Panc1 (cell line): ENCODE measurements around the gene PHF20. TPM values are rescaled to one million over a fixed set of nuclear protein-coding genes. Genes with fewer than 3 reads are reported as not detected.
"Not testable (repeated sequence)": the region's sequence is repeated elsewhere in the genome, so short reads cannot be mapped to it uniquely, and the experiment has no call there.

Experiments
- ATAC-seq: fragments of 200-7000 bp; cut with Tn5 transposase; 2 replicates; pipeline ENCODE4 v1.9.1; 2020; ENCODE audit warnings: mild to moderate bottlenecking, moderate library complexity
- BruUV-seq: library from RNA; stranded (reverse); fragments of 400-500 nt; replicated peaks from 2 replicates; lab custom pipeline; 2021; lab: Mats Ljungman, UMichigan
- CTCF ChIA-PET: fragments of 300-600 bp; sonication (Branson Sonifier 250); formaldehyde crosslinking; loops from one replicate; lab custom pipeline; 2022; ENCODE audit warnings: antibody characterized with exemption; lab: Charles Lee
- POLR2A ChIA-PET: fragments of 300-600 bp; sonication (Branson Sonifier 250); formaldehyde crosslinking; loops from one replicate; lab custom pipeline; 2022; ENCODE audit warnings: antibody characterized with exemption; lab: Charles Lee
- DNase-seq: peaks from one replicate; pipeline ENCODE4 v3.0.0-alpha.2; 2010; ENCODE audit warnings: low read depth, low spot score
- H3K27ac ChIP-seq: 2 replicates; pipeline ENCODE4 v1.5.1; 2011; ENCODE audit warnings: mild to moderate bottlenecking, low read length, inconsistent platforms
- H3K27me3 ChIP-seq: fragments of 200-500 bp; sonication (Bioruptor generic); 2 replicates; pipeline ENCODE4 v1.6.0; 2014; ENCODE audit warnings: low read length, inconsistent platforms; ENCODE audit not compliant: control insufficient read depth, insufficient read depth
- H3K36me3 ChIP-seq: fragments of 200-500 bp; sonication (Bioruptor generic); 2 replicates; pipeline ENCODE4 v1.5.1; 2014; ENCODE audit warnings: inconsistent platforms, mild to moderate bottlenecking, low read length, moderate library complexity; ENCODE audit not compliant: control insufficient read depth, insufficient read depth
- H3K4me1 ChIP-seq: 2 replicates; pipeline ENCODE4 v1.5.1; 2011; ENCODE audit warnings: inconsistent platforms, mild to moderate bottlenecking, low read length, moderate library complexity; ENCODE audit not compliant: control insufficient read depth, insufficient read depth
- H3K4me3 ChIP-seq, 2 experiments: 2 replicates each; pipeline ENCODE4 v1.5.1; 2011 to 2012; ENCODE audit warnings: low read depth in 2 of 2, low read length in 2 of 2, mild to moderate bottlenecking in 2 of 2, inconsistent platforms in 1 of 2, moderate library complexity in 1 of 2
- H3K9me3 ChIP-seq: fragments of 200-500 bp; sonication (Bioruptor generic); 2 replicates; pipeline ENCODE4 v1.5.1; 2014; ENCODE audit warnings: low read depth, mild to moderate bottlenecking, inconsistent platforms, low read length, moderate library complexity; ENCODE audit not compliant: control insufficient read depth, insufficient read depth
- CTCF ChIP-seq: fragments of 450-650 bp; IDR thresholded peaks from 2 replicates; pipeline ENCODE4 v1.5.1; 2017; ENCODE audit warnings: mild to moderate bottlenecking
- POLR2AphosphoS5 ChIP-seq: IDR thresholded peaks from 2 replicates; pipeline ENCODE4 v1.6.1; 2012; ENCODE audit warnings: mild to moderate bottlenecking, low read depth, low read length, moderate library complexity
- SIN3A ChIP-seq: IDR thresholded peaks from 2 replicates; pipeline ENCODE4 v1.6.1; 2012; ENCODE audit warnings: low read depth, mild to moderate bottlenecking, low read length, moderate library complexity, borderline replicate concordance; ENCODE audit not compliant: insufficient read depth
- TCF7L2 ChIP-seq: IDR thresholded peaks from 2 replicates; pipeline ENCODE4 v1.6.1; 2011; ENCODE audit warnings: mild to moderate bottlenecking, low read depth, low read length, inconsistent platforms
- in situ Hi-C: cut with HindIII; loops from 2 replicates; pipeline ENCODE4 v1.10.0; 2016; ENCODE audit warnings: low sequenced_read_pairs, low pct_unique_long_range_greater_than_20kb
- intact Hi-C: fragments of 100-400 bp; cut with micrococcal nuclease; formaldehyde crosslinking; loops from one replicate; pipeline ENCODE4 v1.10.0; 2022; ENCODE audit not compliant: unreplicated experiment
- total RNA-seq: library from RNA; stranded (reverse); gene quantifications from one replicate; pipeline ENCODE4 v1.2.1, GENCODE V29; 2021; ENCODE audit not compliant: unreplicated experiment
- TF ChIP-seq, protein P1 (sequence below), 2 experiments: IDR thresholded peaks; 2 replicates each; pipeline ENCODE4 v1.6.1; 2011 to 2012; ENCODE audit warnings: low read depth in 2 of 2, control low read depth in 1 of 2, low read length in 1 of 2, mild to moderate bottlenecking in 1 of 2, moderate library complexity in 1 of 2; ENCODE audit not compliant: insufficient read depth in 1 of 2

Gene PHF20
- total RNA-seq, 1 experiment from 2014 or later: 51.5 TPM

DNA sequence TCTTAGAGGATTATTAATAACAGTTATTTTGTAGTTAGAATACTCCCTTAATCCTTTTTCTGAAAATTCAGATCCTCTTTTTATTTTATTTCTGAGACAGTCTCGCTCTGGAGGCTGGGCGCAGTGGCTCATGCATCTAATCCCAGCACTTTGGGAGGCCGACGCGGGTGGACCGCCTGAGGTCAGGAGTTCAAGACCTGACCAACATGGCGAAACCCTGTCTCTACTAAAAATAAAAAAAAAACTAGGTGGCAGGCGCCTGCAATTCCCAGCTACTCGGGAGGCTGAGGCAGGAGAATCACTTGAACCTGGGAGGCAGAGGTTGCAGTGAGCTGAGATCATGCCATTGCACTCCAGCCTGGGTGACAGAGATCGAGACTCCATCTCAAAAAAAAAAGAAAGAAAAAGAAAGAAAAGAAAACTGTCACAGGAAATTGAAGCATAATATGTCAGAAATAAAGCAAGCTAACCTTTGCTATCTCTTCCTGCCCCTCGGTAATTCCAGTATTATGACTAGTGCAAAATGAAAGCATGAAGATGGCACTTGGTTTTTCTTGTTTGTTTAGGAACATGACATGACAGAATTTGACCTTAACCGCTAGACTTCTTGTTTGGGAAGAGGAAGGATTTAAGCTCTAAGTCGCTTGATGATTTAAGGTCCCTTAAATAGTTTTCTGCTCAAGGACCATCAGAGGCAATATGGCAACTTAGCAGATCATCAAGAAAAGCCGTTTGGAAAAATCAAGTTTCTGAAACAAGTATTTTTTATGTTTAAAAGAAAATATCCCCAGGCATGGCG lies 27.9 kb upstream of the PHF20 start:
- ATAC-seq (no peak), DNase-seq (no peak)
- Histone ChIP-seq H3K27ac (peak overlapping the region; percentile 100), H3K36me3 (peaks cover 25% of the 10 kb centered on the region), H3K4me1 (peaks cover 18% of the 10 kb centered on the region), H3K27me3 (no peaks in the 10 kb centered on the region), H3K4me3 (peak overlapping the region in 1 of 2 experiments; percentile 91; a peak in 2 of 4 replicates), H3K9me3 (no peaks in the 10 kb centered on the region)
- intact Hi-C loops (loop anchor here (5.0 kb wide), 1 partner anchor 138 kb away; no protein-coding TSS in a partner anchor), in situ Hi-C loops (no loop called here)
- ChIA-PET CTCF (interaction anchor here (0.6 kb wide), 1 partner anchor 28 kb away, joined by 3 read pairs; the partner anchor contains the start of gene PHF20), POLR2A (interaction anchor here (0.6 to 0.7 kb wide), 3 partner anchors 15 to 141 kb away, joined by 3 to 8 read pairs (median 4); partner anchors contain the start of genes NFS1 and ROMO1)
- BruUV-seq: no TSS peak
- TF ChIP-seq CTCF (no peak), TCF7L2 (no peak), POLR2AphosphoS5 (no peak), SIN3A (no peak)
- TF ChIP-seq, protein P1, sequence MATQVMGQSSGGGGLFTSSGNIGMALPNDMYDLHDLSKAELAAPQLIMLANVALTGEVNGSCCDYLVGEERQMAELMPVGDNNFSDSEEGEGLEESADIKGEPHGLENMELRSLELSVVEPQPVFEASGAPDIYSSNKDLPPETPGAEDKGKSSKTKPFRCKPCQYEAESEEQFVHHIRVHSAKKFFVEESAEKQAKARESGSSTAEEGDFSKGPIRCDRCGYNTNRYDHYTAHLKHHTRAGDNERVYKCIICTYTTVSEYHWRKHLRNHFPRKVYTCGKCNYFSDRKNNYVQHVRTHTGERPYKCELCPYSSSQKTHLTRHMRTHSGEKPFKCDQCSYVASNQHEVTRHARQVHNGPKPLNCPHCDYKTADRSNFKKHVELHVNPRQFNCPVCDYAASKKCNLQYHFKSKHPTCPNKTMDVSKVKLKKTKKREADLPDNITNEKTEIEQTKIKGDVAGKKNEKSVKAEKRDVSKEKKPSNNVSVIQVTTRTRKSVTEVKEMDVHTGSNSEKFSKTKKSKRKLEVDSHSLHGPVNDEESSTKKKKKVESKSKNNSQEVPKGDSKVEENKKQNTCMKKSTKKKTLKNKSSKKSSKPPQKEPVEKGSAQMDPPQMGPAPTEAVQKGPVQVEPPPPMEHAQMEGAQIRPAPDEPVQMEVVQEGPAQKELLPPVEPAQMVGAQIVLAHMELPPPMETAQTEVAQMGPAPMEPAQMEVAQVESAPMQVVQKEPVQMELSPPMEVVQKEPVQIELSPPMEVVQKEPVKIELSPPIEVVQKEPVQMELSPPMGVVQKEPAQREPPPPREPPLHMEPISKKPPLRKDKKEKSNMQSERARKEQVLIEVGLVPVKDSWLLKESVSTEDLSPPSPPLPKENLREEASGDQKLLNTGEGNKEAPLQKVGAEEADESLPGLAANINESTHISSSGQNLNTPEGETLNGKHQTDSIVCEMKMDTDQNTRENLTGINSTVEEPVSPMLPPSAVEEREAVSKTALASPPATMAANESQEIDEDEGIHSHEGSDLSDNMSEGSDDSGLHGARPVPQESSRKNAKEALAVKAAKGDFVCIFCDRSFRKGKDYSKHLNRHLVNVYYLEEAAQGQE (IDR thresholded peaks at IDR 0.05; ENCODE audit: insufficient read depth in 1 of 2, low read depth in 2 of 2, low read length in 1 of 2): no peak

GRCh38 chr20:35744492-35744841 lies 27.3 kb upstream of the PHF20 start:
- CTCF ChIA-PET: interaction anchor here (0.6 kb wide), 1 partner anchor 28 kb away, joined by 3 read pairs; the partner anchor contains the start of gene PHF20
- H3K4me3 ChIP-seq, BruUV-seq, H3K27me3 ChIP-seq, DNase-seq, ATAC-seq, H3K9me3 ChIP-seq, in situ Hi-C loops: not testable (repeated sequence)
- H3K36me3 ChIP-seq: peaks cover 19% of the 10 kb centered on the region
- H3K4me1 ChIP-seq: peaks cover 13% of the 10 kb centered on the region
- POLR2A ChIA-PET: interaction anchor here (0.6 to 1.0 kb wide), 2 partner anchors 25 to 141 kb away, joined by 3 to 4 read pairs; no protein-coding TSS in a partner anchor
- peak overlapping the region; percentile 100 for H3K27ac ChIP-seq
- intact Hi-C loops: loop anchor here (5.0 kb wide), 1 partner anchor 138 kb away; no protein-coding TSS in a partner anchor
